HG02642 (cell line): Measurements from ENCODE around the gene CXCL3.

Experiments used
- ATAC-seq: cut with Tn5 transposase; IDR thresholded peaks from one replicate; pipeline ENCODE4 v1.9.1; 2021; ENCODE audit warnings: mild to moderate bottlenecking; ENCODE audit not compliant: unreplicated experiment, poor library complexity

The CXCL3 gene

DNA sequence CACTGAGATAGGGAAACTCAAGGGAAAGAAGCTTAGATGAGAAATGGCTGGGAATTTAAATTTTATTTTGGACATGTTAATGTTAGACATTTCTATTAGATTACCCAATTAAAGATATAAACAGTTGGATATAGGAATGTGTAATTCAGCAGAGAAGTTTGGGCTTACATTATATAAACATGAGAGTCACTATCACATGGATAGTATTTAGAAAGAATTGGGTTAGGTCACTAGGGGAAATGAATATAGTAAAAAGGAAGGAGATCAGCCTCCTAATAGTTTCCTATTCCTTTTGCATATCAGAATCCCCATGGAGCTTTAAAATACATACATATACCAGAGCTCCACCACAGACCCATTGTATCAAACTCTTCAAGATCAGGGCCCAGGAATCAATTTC, 20.4 kb downstream of the CXCL3 start:
- ATAC-seq, result no peak

DNA sequence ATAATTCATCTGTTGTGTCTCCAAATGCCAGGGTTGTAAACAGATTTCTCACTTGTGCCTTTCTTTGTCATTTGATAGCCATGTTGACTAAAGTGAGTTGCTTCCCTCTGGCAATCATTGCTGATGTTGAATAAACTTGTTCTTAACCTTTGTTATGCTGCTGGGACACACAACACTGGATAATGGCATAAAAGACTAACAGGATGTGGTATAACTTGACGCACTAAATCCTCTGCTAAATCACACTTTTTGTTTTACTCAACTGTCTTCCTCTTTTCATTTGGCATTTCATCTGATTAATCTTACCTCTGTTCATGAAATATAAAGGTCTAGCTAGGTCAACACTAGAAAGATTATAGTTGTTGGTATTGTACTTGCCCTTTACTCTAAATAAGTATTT, 22.4 kb downstream of the CXCL3 start:
- no peak for ATAC-seq

DNA sequence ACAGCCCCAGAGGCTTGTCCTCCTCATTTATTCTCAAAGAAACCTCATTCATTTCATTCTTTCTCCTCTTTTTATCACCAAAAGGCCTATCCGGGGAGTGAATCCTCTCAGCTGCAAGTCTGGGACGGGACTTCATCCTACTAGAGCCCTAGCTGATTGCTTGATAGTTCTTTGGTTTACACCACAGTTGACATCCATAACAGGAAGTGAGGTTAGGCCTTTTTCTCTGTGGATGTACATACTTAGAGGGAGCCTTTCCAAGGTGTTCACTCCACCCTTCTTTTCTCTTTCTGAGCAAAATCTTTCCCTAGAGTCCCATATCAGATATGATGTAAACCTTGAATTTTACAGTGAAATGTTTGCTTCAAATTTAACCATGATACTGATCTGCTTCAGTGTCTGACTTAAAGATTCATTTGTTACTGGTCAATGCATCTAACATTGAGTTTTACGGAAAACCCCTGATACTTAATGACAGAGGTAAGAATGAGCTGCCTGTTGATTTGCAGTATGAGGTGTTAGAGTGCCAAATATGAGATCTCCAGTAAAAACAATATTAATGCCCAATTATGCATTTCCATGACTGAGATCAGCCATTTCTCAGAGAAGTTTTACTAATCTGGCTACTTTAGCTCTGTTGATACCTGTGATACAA, 23.2 kb downstream of the CXCL3 start:
- ATAC-seq, result no peak

DNA sequence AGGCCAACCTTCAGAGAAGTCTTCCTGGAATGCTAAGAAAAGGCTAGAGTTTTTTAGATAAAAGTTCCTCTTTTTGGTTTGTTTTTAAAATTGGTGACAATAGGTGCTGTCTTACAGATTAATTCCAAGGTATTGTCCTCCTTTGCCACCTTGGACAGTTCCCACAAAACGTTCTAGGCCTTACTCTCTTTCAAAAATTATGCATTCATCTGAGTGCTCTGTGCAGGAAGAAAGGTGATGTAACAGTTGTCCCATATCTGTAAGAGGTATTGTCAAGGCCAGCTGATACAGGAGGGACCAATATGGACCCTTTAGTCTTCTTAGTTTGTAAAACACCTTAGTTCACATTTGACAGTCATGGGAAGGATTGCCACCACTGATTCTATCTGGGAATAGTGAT, 24.2 kb downstream of the CXCL3 start:
- no peak for ATAC-seq

DNA sequence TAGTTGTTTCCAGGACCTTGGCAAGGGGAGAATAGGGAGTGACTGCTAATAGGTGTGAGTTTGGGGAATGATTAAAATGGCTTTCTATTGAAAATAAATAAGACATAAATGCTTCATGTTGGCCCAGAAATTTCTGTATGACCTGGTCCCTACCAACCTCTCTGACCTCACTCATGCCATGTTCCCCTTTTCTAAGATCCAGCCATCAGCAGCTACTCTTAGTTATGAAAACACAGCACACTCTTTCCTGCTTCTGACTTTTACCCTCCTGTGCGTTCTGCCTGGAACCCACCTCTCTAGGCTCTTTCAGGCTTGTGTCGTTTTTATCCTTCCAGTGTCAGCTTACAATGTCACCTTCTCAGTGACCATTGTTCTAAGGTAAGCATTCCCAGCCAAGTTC, 25.2 kb downstream of the CXCL3 start:
- no peak for ATAC-seq

DNA sequence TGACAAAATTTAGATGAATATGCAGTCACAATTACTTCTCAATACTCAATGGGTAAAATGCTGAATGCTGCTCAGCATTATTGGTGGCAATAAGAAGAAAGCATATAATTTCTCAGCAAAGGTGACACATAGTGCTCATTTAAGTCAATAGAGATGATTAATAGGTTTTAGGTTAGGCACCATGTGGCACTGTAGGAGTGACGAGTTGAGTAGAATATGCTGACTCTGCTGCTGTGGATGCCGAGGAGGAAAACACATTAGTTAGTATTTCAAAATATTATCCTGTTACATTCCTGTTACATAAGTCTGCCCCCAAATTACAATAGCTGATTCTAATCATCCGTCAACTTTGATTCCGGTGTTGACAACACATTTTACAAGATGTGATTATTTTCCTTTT, 26.4 kb downstream of the CXCL3 start:
- no peak for ATAC-seq

DNA sequence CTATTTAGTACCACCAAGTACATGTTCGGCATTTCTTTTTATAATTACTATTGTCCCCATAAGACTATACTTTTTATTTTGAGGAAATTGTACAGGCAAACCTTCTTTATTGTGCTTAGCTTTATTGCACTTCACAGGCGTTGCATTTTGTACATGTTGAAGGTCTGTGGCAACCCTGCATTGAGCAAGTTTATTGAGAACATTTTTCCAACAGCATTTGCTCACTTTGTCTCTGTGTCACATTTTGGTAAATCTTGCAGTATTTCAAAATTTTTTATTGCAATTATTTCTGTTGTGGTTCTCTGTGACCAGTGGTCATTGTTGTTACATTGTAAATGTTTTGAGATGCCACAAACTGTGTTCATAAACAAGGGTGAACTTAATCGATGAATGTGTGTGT, 29.2 kb downstream of the CXCL3 start:
- no peak for ATAC-seq

DNA sequence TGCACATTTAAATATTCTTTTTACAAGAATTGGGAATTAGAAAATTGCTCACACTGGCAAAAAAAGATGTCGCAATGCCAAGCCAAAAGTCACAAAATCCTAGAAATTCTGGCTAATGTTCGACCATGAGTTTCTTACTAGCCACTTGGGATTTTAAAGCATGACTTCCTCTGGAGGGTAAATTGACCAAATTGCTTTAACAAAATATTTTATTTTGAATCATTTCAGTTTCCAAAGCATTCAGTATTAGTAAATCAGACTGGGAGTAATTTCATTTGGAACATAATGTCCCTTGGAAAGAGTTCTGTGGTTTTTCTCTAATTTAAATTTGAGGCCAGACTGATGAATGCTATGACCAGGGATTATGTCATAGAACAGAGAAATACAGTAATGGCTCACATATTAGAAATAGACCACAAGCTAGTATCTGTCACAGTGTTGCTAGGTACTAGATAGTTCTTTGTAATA, 32.4 kb downstream of the CXCL3 start:
- no peak for ATAC-seq

DNA sequence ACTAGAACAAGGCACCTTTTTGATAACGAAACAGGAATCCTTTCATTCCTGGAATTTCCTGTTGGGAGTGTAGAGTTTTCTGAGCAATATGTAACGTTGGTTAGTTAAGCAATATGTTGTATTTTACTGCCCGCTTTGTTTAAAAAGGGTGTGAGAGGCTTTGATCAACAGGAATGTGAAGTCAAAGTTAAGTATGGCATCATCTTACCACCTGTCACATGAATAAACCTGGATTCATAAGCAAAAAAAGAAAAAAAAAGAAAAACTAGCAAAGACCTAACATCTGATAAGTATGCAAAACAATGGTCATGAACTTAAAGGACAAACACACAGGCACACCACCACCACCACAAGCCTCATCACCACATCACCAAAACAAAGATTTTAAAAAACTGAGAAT, 33.0 kb downstream of the CXCL3 start:
- no peak for ATAC-seq

DNA sequence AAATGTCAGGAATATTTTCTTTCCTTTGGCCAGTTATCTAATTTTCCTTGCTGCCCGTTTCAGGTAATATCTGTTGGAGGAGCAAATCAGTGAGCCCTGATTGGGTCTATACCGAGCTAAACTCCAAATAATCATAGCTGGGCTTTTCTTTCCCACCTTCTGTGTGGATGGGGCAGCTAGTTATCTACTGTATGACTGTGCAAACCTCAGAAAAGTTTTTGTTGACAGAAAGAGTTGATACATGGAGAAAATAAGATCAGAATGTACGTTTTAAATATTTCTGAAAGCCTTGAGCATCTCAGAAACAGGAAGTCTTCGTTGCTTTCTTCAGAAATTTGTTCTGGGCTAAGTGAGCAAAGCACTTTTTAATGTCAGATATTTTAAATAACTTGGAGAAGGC, 33.8 kb downstream of the CXCL3 start:
- ATAC-seq, result no peak

DNA sequence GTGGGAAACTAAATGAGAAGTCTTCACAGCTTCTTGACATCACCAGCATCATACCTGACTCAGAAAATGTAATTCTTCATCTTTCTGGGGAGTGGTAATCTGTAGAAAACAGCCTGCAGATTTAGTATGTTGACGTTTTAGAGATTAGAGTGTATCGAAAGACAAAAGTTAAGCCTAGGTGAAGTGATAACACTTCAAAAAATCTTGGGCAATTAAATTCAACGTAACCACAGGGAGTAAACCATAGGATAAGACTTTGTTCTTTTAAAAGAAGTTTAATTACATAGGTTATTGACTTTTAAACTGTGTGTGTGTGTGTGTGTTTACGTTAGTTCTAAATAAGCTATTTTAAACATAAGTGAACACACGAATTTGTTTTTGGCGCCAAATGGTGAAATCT, 38.2 kb downstream of the CXCL3 start:
- ATAC-seq, result no peak

DNA sequence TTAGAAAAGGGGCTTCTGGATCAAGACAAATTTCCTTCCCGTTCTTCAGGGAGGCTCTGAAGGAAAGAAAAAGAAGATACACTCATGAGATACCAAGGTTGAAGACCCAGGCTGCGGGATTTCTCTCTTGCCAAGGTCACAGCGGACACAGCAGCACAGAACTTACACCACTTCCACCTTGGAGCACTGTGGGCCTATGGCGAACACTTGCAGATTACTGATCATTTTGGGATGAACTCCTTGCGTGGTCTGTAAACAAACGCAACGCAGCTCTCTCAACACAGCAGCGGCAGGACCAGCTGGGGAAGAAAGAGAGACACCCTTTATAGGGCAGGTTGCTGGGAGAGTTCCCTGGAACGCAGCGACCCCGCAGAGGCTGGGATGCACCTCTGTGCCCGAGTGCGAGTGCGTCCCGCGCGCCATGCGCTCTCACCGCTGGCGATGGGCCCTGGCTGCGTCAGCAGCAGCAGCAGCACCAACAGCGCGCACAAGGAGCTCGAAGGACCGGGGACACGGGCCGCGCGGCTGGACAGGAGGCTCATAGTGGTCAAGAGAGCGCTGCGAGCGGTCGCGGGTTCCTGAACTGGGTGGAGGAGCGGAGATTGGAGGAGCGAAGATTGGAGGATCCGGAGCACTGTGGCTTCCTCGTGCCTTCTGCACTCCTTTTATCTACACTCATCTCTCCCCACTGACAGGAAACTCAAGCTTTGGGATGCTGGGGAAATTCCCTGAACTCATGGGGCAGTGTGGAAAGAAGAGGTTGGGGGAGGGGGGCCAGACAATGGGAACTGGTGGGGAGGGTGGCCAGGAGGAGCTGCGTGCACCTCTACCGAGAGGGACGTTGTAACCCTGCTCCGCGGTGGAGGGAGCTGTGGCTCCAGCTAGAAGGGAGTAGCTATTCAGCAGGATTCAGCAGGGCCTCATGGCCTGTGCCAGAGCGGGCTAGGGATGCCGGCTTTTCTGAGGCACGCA, 40.2 kb downstream of the CXCL3 start, which contains the start of gene CXCL5:
TSS of gene CXCL5 (minus strand) at position 638 of the 972 bp plus-strand sequence. CDS start at position 542, 96 bp downstream.
- no peak for ATAC-seq

DNA sequence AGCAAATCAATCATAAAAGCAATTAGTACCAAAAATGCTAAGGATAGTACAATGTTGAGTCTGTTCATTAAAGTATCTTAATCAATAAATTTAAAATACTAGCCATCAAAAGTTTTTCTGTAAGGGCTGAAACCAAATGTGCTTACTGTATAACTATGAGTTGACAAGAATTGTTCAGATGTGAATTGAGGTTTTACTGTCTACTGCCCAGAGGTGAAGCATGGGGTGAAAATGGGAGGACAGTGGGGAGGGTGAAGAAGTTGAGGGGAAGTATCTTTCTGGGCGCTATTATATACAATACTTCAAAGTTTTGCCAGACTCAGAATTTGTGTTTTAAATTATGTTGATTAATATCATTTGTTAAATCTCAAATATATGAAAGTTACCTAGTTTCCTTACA, 46.4 kb downstream of the CXCL3 start:
- ATAC-seq, result no peak

DNA sequence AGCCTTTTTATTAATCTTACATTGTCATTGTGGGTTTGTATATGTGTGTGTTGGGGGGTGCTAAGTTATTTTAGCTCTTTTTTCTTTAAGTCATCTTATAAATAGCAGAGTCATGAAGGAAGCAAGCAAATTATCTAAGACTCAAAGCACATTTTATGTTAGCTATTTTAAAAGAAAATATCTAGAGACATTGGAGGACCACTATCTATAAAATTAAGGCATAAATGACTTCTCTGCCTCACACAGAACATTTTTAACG, 46.8 kb downstream of the CXCL3 start:
- ATAC-seq, result no peak

DNA sequence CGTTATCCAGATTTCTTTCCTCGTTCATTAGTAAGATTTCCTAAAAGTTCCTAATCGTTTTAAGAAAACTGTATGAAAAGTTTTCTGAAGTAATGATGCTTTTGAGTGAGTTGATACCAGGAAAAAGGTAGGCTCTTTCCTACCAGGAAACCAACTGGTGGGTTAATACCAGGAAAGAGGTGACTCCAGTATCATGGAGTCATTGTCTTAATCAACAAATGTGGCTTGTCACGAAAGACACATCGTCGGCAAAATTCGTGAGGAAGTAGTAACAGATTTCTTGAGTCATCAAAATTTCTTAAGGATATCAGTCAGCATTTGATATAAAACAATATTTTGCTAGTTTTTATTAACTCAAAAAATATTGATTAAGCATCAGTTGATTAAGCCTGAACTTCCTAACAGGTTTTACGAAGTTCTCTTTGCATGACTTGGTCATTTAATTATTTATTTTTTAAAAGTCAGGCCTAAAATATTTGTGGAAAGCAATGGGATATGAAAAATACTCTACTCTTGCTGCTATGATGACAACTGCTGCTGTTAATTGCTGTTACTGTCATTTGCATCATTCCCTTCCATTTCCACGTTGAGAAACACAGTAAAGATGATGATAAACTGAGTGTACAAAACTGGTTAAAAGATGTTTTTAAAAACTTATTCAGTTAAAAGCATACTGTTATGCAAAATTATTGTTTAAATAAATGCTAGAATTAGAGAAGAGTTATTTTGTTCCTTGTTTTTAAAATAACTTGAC, 47.3 kb downstream of the CXCL3 start:
- ATAC-seq, result no peak

DNA sequence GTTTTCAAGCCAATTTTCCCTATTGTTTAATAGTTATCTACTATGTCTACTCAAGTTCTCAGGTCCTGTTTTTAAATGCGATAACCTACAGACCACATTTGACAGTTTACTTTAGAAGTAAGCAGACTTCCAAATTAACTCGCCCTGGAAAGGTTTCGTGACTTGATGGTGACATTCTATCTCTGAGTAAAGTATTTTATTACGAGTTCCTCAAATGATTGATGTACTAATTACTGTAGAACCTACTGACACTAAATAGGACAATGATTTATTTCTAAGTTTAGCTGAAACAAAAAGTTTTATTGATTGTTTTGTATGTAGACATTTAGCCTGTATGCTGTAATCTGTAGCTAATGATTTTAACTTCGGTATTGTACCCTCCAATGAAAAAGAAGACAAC, 48.6 kb downstream of the CXCL3 start:
- ATAC-seq, result no peak

DNA sequence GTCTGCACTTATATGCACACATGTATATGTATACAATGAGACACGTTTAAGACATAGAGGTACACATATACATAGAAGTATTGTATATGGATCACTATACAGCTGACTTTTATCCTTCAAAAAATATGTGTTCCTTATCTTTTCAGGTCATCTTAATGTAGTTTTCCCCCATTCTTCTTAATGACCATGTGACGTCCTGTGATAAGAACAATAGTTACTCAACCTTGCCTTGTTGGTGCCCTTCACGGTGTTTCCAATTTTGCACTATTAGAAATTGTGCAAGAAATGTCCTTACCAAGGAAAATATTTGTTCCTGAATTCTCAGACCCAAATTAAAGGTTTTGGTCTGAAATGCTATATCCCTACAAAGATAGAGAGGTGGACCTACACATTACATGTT, 49.5 kb downstream of the CXCL3 start:
- ATAC-seq, result no peak

DNA sequence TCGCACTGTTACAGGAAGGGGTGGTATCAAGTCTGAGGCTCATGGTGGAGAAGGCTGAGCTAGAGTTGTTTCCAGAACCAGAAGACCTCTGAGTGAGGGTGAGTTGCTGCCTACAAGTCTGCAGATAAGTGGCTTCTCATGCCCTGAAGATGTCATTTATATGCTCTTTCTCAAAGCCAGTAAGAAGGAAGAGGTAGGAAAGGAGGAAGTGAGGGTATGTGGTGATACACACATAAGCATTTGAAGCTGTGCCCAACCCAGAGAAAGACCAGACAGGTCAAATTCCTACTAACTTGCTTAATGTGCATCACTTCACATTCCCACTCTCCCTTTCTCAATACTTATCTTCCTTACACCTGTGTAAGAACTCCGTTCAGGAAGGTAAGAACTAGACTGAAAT, 50.4 kb downstream of the CXCL3 start, which contains the start of gene PPBP:
TSS of gene PPBP (minus strand) at position 130 of the 400 bp plus-strand sequence. CDS start at position 43, 87 bp downstream.
- no peak for ATAC-seq
